Stimulated activated CD8-positive, alpha-beta memory T cell treated with anti-CD3 and anti-CD28 coated beads, Interleukin-4, amount 100 ng/mL, for 4 hours (primary cell): ENCODE results near the gene BMP4.
"Not testable (repeated sequence)": the region's sequence is repeated elsewhere in the genome, so short reads cannot be mapped to it uniquely, and the experiment has no call there.

Experiments used
- DNase-seq, 2 donors: peaks; one replicate each; pipeline ENCODE4 v3.0.0-alpha.2; 2020; ENCODE audit warnings: low read depth in 2 of 2, low spot score in 1 of 2

BMP4 gene

GRCh38 chr14:53956427-53957201 lies at the start of gene BMP4:
Gene BMP4, minus strand, starts transcription at chr14:53956825. Its CDS starts 4,603 bp downstream, at chr14:53952222.
- no peak for DNase-seq

GRCh38 chr14:54003064-54003463 lies 46.4 kb upstream of the BMP4 start:
- DNase-seq, result no peak

DNA sequence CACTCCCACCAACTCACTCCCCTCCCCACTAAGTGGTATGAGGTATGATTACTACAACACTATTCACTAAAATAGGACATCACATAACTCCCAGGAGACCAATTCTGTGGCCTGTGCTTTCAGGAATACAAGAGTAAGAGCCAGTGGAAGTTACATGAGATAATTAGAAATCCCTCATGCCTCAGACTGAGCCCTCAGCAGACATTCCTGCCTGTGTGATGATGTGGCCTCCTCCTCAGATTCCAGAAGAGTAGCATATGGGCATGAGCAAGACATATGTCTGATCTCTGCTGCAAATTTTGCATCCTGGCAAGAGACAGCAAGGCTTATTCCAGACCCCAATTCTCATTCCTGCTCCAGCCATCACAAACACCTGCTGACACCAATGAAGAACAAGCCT lies 46.0 kb upstream of the BMP4 start:
- DNase-seq, result no peak

GRCh38 chr14:54001189-54001878 lies 44.7 kb upstream of the BMP4 start:
- DNase-seq, result no peak

GRCh38 chr14:54000341-54000811 lies 43.8 kb upstream of the BMP4 start:
- DNase-seq, result no peak

DNA sequence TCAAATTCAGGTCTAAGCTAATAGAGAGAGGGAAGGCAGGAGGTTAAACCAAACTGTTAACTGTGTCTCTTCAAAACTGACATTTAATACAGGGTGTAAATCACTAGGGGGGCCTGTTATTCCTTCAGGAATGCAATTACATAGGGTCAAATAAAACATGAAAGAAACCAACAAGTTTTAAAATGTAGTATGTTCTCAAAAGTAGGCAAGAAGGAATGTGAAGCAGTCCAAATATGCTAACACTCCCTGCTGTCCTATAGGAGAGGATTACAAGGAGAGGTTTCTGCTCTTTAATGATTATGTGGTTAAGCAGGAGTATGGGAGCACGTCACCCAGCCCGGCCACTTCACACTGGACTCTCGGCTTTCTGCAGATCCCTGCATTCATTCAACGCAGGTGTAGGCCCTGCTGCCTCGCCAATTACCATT lies 42.5 kb upstream of the BMP4 start:
- DNase-seq, result no peak

- DNase-seq, result no peak
Observed at GRCh38 chr14:53996041-53996440, 39.4 kb upstream of the BMP4 start.

- DNase-seq, result no peak
Observed at GRCh38 chr14:53993920-53994607, 37.4 kb upstream of the BMP4 start.

DNA sequence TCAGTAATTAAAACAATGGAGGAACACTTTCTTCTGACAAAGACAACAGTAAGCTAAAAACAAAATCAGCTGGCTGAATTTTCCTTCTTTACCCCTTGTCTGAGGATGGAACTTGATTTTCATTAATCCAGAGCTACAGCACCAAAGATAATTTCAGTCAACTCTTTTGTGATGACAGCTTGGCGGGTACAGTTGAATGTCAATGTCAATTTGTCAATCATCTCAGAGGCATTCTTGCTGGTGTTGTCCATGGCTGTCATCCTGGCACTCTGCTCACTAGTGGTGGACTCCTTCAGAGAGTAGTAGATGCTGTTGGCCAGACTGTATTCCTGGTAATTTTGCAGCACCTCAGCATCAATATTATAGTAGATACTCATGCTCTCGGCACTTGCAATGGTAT lies 34.4 kb upstream of the BMP4 start:
- DNase-seq, result no peak

GRCh38 chr14:53986718-53987117 lies 30.1 kb upstream of the BMP4 start:
- not testable (repeated sequence) for DNase-seq

- DNase-seq, result not testable (repeated sequence)
Observed at GRCh38 chr14:53984958-53985357, 28.3 kb upstream of the BMP4 start.

DNA sequence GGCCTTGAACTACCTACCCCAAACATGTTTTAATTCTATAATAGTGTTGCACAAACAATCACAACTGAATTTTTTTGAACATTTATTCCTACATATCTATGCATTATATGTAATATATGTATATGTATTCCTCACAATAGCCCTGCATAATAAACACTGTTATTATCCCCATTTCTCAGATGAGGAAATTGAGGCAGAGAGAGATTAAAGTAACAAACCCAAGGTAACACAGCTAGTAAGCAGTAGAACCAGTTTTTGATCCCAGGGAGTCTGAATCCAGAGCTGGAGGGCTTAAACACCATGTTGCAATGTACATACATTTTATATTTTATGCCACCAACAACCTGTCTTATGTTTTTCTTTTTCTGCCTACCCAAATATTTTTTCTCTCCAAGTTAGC lies 26.5 kb upstream of the BMP4 start:
- DNase-seq, result no peak

GRCh38 chr14:53982546-53982945 lies 25.9 kb upstream of the BMP4 start:
- no peak for DNase-seq

GRCh38 chr14:53979747-53980642 lies 23.4 kb upstream of the BMP4 start:
- DNase-seq, result no peak

GRCh38 chr14:53979113-53979681 lies 22.6 kb upstream of the BMP4 start:
- no peak for DNase-seq

- no peak for DNase-seq
Observed at GRCh38 chr14:53978194-53978593, 21.6 kb upstream of the BMP4 start.

DNA sequence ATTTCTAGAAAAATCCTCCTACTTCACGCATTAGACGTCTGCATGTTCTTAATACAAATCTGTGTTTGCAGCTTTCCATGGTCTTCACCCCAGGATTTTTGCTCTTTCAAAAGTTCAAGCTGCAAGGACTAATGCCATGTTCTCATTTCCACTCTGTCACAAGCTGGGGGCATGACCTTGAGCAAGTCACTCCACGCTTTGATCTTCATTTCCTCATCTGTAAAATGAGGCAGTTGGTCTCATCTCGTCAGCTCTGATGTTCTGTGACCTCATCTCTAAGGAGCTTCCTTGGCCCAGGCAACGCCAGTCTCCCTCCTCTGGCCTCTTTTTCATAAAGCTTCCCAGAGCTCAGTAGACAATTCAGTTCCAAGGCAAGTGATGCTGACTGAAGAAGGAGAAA lies 18.8 kb upstream of the BMP4 start:
- DNase-seq, result no peak

- DNase-seq, result no peak
Observed at GRCh38 chr14:53971521-53971920, 14.9 kb upstream of the BMP4 start.

- no peak for DNase-seq
Observed at GRCh38 chr14:53969326-53969725, 12.7 kb upstream of the BMP4 start.

- no peak for DNase-seq
Observed at GRCh38 chr14:53968726-53969125, 12.1 kb upstream of the BMP4 start.

- no peak for DNase-seq
Observed at GRCh38 chr14:53967606-53968005, 11.0 kb upstream of the BMP4 start.
